NCI-H1048 (cell line): ENCODE data around the gene RBKS.
"Not testable (repeated sequence)": the region's sequence is repeated elsewhere in the genome, so short reads cannot be mapped to it uniquely, and the experiment has no call there.

Source experiments
- DNase-seq: peaks from one replicate; lab custom pipeline; 2025; lab: John Stamatoyannopoulos, UW

Gene RBKS

GRCh38 chr2:27798948-27799645, 91.1 kb downstream of the RBKS start:
- DNase-seq = no peak

GRCh38 chr2:27798486-27798885, 91.7 kb downstream of the RBKS start:
- no peak for DNase-seq

- DNase-seq = no peak
Measured at GRCh38 chr2:27797841-27798240, 92.3 kb downstream of the RBKS start.

- DNase-seq = no peak
Measured at GRCh38 chr2:27796791-27797765, 93.1 kb downstream of the RBKS start.

- DNase-seq = no peak
Measured at GRCh38 chr2:27795868-27796277, 94.3 kb downstream of the RBKS start.

- no peak for DNase-seq
Measured at GRCh38 chr2:27795093-27795834, 94.9 kb downstream of the RBKS start.

- no peak for DNase-seq
Measured at GRCh38 chr2:27792759-27793158, 97.4 kb downstream of the RBKS start.

GRCh38 chr2:27790796-27791195, 99.4 kb downstream of the RBKS start:
- DNase-seq = no peak

GRCh38 chr2:27782701-27783100, 107.5 kb downstream of the RBKS start:
- no peak for DNase-seq

GRCh38 chr2:27781496-27781895, 108.7 kb downstream of the RBKS start:
- no peak for DNase-seq

GRCh38 chr2:27779417-27780055, 110.7 kb downstream of the RBKS start:
- DNase-seq = no peak

- DNase-seq = no peak
Measured at GRCh38 chr2:27776696-27777095, 113.5 kb downstream of the RBKS start.

- DNase-seq = no peak
Measured at GRCh38 chr2:27776097-27776496, 114.1 kb downstream of the RBKS start.

- DNase-seq = no peak
Measured at GRCh38 chr2:27773959-27774358, 116.2 kb downstream of the RBKS start.

GRCh38 chr2:27772804-27773203, 117.4 kb downstream of the RBKS start:
- no peak for DNase-seq

GRCh38 chr2:27771548-27772335, 118.4 kb downstream of the RBKS start, which contains the start of gene MRPL33:
Gene MRPL33 (plus strand): TSS chr2:27771719. CDS start chr2:27771778, 59 bp downstream.
- DNase-seq = peak; percentile 76

- no peak for DNase-seq
Measured at GRCh38 chr2:27771202-27771547, 119.0 kb downstream of the RBKS start.

- no peak for DNase-seq
Measured at GRCh38 chr2:27766287-27766661, 123.9 kb downstream of the RBKS start.

GRCh38 chr2:27765621-27766286, 124.4 kb downstream of the RBKS start:
- DNase-seq = no peak

- DNase-seq = not testable (repeated sequence)
Measured at GRCh38 chr2:27764526-27764925, 125.7 kb downstream of the RBKS start.

GRCh38 chr2:27763907-27764267, 126.3 kb downstream of the RBKS start:
- no peak for DNase-seq
